Keratinocyte (primary cell): ENCODE measurements around the gene HSDL1. TPM values are rescaled to one million over a fixed set of nuclear protein-coding genes. Genes with fewer than 3 reads are reported as not detected.

Source experiments
- DNase-seq: peaks from one replicate; pipeline ENCODE4 v3.0.0-alpha.2; 2011; ENCODE audit warnings: low read depth, missing footprints, low spot score
- FAIRE-seq: peaks from 2 replicates; lab custom pipeline; 2011; peaks lifted over from hg19 to GRCh38; lab: Jason Lieb, UNC
- H2AFZ ChIP-seq: 2 replicates; pipeline ENCODE4 v1.6.0; 2012; ENCODE audit warnings: low read length, control low read depth, inconsistent platforms; ENCODE audit not compliant: control insufficient read depth
- H3K27ac ChIP-seq: 2 replicates; pipeline ENCODE4 v1.5.1; 2011; ENCODE audit warnings: low read length; ENCODE audit not compliant: control insufficient read depth, insufficient read depth
- H3K27me3 ChIP-seq: 3 replicates; pipeline ENCODE4 v1.6.0; 2011; ENCODE audit warnings: low read length; ENCODE audit not compliant: control insufficient read depth, insufficient read depth; ENCODE audit errors: extremely low read depth
- H3K36me3 ChIP-seq, 2 experiments: 2 replicates in 1 of 2; 3 replicates in 1 of 2; pipeline ENCODE4 v1.5.1; 2011; ENCODE audit warnings: low read length in 2 of 2, mild to moderate bottlenecking in 1 of 2; ENCODE audit not compliant: control insufficient read depth in 2 of 2, insufficient read depth in 2 of 2; ENCODE audit errors: extremely low read depth in 1 of 2
- H3K4me1 ChIP-seq: 3 replicates; pipeline ENCODE4 v1.5.1; 2011; ENCODE audit warnings: low read length; ENCODE audit not compliant: control insufficient read depth, insufficient read depth; ENCODE audit errors: extremely low read depth
- H3K4me2 ChIP-seq: 3 replicates; pipeline ENCODE4 v1.6.0; 2011; ENCODE audit warnings: low read depth, low read length; ENCODE audit not compliant: control insufficient read depth, insufficient read depth; ENCODE audit errors: extremely low read depth
- H3K4me3 ChIP-seq, 3 experiments: fragments of 200-600 bp in 1 of 3; sonication (generic) in 1 of 3; 2 replicates in 2 of 3; 3 replicates in 1 of 3; pipeline ENCODE4 v1.5.1; 2011 to 2016; ENCODE audit warnings: low read length in 3 of 3, mild to moderate bottlenecking in 3 of 3, control low read depth in 2 of 3, inconsistent platforms in 1 of 3, low read depth in 1 of 3, mixed read lengths in 1 of 3, mixed run types in 1 of 3, moderate library complexity in 1 of 3; ENCODE audit not compliant: control insufficient read depth in 2 of 3, insufficient read depth in 2 of 3; ENCODE audit errors: extremely low read depth in 1 of 3
- H3K79me2 ChIP-seq: 2 replicates; pipeline ENCODE4 v1.6.0; 2012; ENCODE audit warnings: low read length; ENCODE audit not compliant: control insufficient read depth, insufficient read depth
- H3K9ac ChIP-seq: 3 replicates; pipeline ENCODE4 v1.6.0; 2011; ENCODE audit warnings: low read length; ENCODE audit not compliant: control insufficient read depth, insufficient read depth; ENCODE audit errors: extremely low read depth
- H3K9me1 ChIP-seq: 3 replicates; pipeline ENCODE4 v1.6.0; 2011; ENCODE audit warnings: low read length; ENCODE audit not compliant: control insufficient read depth, insufficient read depth; ENCODE audit errors: extremely low read depth
- H3K9me3 ChIP-seq: 2 replicates; pipeline ENCODE4 v1.5.1; 2012; ENCODE audit warnings: low read depth, low read length; ENCODE audit not compliant: control insufficient read depth
- H4K20me1 ChIP-seq: 3 replicates; pipeline ENCODE4 v1.6.0; 2011; ENCODE audit warnings: low read length; ENCODE audit not compliant: control insufficient read depth, insufficient read depth; ENCODE audit errors: extremely low read depth
- EZH2 ChIP-seq: IDR thresholded peaks from one replicate; pipeline ENCODE4 v1.6.1; 2012; ENCODE audit warnings: inconsistent platforms, mild to moderate bottlenecking, low read length, moderate library complexity
- dilution Hi-C: fragments of 300-500 bp; cut with MboI; formaldehyde crosslinking; loops from one replicate; pipeline ENCODE4 v1.7.0; 2020; ENCODE audit warnings: low sequenced_read_pairs; ENCODE audit not compliant: extremely low pct_ligation_motif_present
- polyA plus RNA-seq, 5 experiments: library from polyadenylated mRNA; depleted of rRNA in 3 of 5; stranded (reverse) in 3 of 5; stranded (forward) in 1 of 5; unstranded in 1 of 5; fragments of >200 nt; gene quantifications; 1 replicate in 1 of 5; 2 replicates in 3 of 5; 3 replicates in 1 of 5; pipeline versions ENCODE4 v1.2.1 to v1.2.3, GENCODE V29; 2011 to 2012; ENCODE audit warnings: missing spikeins in 2 of 5, low read depth in 1 of 5, low replicate concordance in 1 of 5
- TF ChIP-seq, protein P1 (sequence below), 3 experiments: IDR thresholded peaks in 1 of 3; conservative IDR thresholded peaks in 1 of 3; optimal IDR thresholded peaks in 1 of 3; 2 replicates in 2 of 3; 3 replicates in 1 of 3; pipeline versions ENCODE3 to v1.5.1; 2011; ENCODE audit warnings: low read length in 3 of 3, mild to moderate bottlenecking in 3 of 3, moderate library complexity in 2 of 3, control low read depth in 1 of 3, inconsistent platforms in 1 of 3; ENCODE audit not compliant: insufficient read depth in 2 of 3; ENCODE audit errors: extremely low read depth in 1 of 3

The HSDL1 gene
- polyA plus RNA-seq, 1 donor (not counting 4 experiments of a cell fraction or from before 2014, with no cell fraction given): 18.1 TPM

DNA sequence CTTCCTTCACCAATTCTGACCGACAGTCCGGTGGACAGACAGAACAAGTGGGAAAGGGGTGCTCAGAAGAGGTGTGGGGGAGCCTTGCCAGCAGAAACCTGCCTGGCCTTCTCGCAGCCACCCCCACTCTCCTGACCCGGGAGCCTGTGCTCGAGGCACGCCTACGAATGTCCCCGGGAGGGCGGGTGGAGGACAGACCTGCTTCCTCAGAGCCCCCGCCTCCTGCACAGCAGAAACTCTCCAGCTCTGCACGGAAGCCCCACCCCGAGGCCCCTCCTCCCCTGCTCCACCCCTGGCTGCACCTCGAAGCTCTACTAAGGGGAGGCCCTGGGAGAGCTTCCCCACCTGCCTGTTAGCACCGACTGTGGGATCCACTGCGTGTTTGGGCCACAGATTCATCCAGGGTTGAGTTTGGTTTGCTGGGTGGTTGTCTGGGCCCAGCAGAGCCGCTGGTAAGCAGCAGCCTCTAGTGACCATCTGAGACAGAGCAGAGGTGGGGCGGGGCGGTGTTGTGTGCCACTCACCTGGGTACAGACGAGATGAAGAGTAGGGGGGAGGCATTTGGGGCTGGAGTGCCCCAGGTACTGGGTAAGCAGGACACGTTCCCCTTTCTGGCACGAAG, 35.7 kb upstream of the HSDL1 start:
- H4K20me1 ChIP-seq: peaks cover 2% of the 10 kb centered on the region
- no peak for TF ChIP-seq EZH2
- TF ChIP-seq, protein P1, sequence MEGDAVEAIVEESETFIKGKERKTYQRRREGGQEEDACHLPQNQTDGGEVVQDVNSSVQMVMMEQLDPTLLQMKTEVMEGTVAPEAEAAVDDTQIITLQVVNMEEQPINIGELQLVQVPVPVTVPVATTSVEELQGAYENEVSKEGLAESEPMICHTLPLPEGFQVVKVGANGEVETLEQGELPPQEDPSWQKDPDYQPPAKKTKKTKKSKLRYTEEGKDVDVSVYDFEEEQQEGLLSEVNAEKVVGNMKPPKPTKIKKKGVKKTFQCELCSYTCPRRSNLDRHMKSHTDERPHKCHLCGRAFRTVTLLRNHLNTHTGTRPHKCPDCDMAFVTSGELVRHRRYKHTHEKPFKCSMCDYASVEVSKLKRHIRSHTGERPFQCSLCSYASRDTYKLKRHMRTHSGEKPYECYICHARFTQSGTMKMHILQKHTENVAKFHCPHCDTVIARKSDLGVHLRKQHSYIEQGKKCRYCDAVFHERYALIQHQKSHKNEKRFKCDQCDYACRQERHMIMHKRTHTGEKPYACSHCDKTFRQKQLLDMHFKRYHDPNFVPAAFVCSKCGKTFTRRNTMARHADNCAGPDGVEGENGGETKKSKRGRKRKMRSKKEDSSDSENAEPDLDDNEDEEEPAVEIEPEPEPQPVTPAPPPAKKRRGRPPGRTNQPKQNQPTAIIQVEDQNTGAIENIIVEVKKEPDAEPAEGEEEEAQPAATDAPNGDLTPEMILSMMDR (optimal IDR thresholded peaks at IDR 0.05 in 1 of 3, IDR thresholded peaks at IDR 0.05 in 1 of 3, conservative IDR thresholded peaks at IDR 0.05 in 1 of 3; ENCODE audit: extremely low read depth in 1 of 3, insufficient read depth in 2 of 3, low read length in 3 of 3): no peak
- H2AFZ ChIP-seq: no peak overlapping the region
- H3K9me1 ChIP-seq: no peaks in the 10 kb centered on the region
- H3K4me3 ChIP-seq: no peak overlapping the region
- peaks cover 23% of the 10 kb centered on the region for H3K79me2 ChIP-seq
- DNase-seq: no peak
- no peak overlapping the region for H3K27ac ChIP-seq
- no peak overlapping the region for H3K9ac ChIP-seq
- dilution Hi-C loops: no loop called here
- no peaks in the 10 kb centered on the region for H3K27me3 ChIP-seq
- H3K36me3 ChIP-seq: peaks cover 15 to 26% of the 10 kb centered on the region in 2 experiments
- H3K4me2 ChIP-seq: no peak overlapping the region
- no peak for FAIRE-seq
- H3K9me3 ChIP-seq: no peaks in the 10 kb centered on the region
- H3K4me1 ChIP-seq: peaks cover 23% of the 10 kb centered on the region

DNA sequence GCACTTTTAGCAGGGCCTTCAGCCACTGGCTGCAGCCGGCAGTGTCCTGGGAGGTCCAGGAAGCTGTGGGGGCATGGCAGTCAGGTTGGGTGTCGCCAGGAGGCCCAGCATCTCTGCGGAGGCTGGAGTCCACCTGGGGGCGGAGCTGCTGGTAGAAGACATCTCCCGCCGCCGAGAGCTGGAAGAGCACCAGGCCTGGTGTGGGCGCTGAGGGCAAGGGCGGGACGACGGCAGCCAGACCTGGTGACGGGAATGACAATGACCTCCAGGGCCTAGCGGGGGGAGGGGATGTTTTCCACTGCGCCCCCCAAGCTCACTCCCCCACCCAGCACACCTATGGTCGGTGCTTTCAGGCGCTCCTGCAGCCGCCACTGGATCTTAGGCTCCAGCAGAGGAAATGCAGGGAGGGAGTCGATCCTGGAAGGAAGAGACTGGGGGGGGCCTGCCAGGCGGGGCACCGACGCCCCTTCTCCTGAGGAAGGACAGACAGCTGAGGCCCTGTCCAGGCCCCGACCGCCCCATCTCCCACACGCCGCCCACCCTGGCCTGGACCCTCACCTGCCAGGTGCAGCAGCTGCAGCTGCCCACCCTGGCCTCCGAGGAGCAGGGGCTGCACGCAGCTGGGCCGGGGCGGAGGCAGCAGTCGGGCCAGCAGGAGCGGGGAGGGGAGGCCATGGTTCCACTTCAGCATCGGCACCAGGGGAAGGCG, 34.8 kb upstream of the HSDL1 start:
- FAIRE-seq (no peak), DNase-seq (no peak)
- Histone ChIP-seq H3K36me3 (peaks cover 15 to 24% of the 10 kb centered on the region in 2 experiments), H3K79me2 (peaks cover 14% of the 10 kb centered on the region), H2AFZ (no peak overlapping the region), H3K4me3 (no peak overlapping the region), H3K27me3 (no peaks in the 10 kb centered on the region), H3K9ac (no peak overlapping the region), H3K9me3 (no peaks in the 10 kb centered on the region), H3K4me1 (peaks cover 29% of the 10 kb centered on the region), H3K9me1 (no peaks in the 10 kb centered on the region), H4K20me1 (peaks cover 2% of the 10 kb centered on the region), H3K4me2 (no peak overlapping the region), H3K27ac (no peak overlapping the region)
- dilution Hi-C loops: no loop called here
- TF ChIP-seq, protein P1 (optimal IDR thresholded peaks at IDR 0.05 in 1 of 3, IDR thresholded peaks at IDR 0.05 in 1 of 3, conservative IDR thresholded peaks at IDR 0.05 in 1 of 3; ENCODE audit: extremely low read depth in 1 of 3, insufficient read depth in 2 of 3, low read length in 3 of 3): no peak
- TF ChIP-seq EZH2: no peak
